T47D (cell line): ENCODE results near the gene NLGN4Y.

Experiments used
- DNase-seq, 2 experiments: peaks; one replicate each; pipeline versions ENCODE4 v3.0.0 to v3.0.0-alpha.2; 2011 to 2012; ENCODE audit warnings: low read depth in 1 of 2, low spot score in 1 of 2
- JUND ChIP-seq: IDR thresholded peaks from 2 replicates; pipeline ENCODE4 v1.6.1; 2012; ENCODE audit warnings: low read depth
- in situ Hi-C: cut with HindIII; loops from 2 replicates; pipeline ENCODE4 v1.10.0; 2016; ENCODE audit warnings: low sequenced_read_pairs, low pct_unique_long_range_greater_than_20kb

The NLGN4Y gene

GRCh38 chrY:14748329-14748728 is 224.0 kb downstream of the NLGN4Y start:
- no peak for TF ChIP-seq JUND
- DNase-seq, result no peak
- in situ Hi-C loops, result no loop called here

DNA sequence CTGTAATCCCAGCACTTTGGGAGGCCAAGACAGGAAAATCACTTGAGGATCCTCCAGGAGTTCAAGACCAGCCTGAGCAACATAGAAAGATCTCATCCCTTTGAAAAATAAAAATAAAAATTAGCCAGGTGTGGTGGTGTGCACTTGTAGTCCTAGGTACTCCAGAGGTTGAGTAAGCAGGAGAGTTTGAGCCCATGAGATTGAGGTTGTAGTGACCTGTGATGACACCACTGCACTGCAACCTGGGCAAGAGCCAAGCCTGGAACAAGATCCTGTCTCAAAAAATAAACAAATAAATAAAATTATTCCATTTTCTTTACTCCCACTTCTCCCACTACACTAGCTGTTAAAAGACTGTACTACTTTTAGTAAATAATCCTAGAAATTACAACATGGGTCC is 231.2 kb downstream of the NLGN4Y start:
- in situ Hi-C loops, result no loop called here
- TF ChIP-seq JUND, result no peak
- no peak for DNase-seq

- no peak for TF ChIP-seq JUND
- DNase-seq, result no peak
- in situ Hi-C loops, result no loop called here
Observed at GRCh38 chrY:14762903-14763302, 238.6 kb downstream of the NLGN4Y start.

- TF ChIP-seq JUND, result no peak
- in situ Hi-C loops, result no loop called here
Observed at GRCh38 chrY:14763600-14763999, 239.3 kb downstream of the NLGN4Y start.

DNA sequence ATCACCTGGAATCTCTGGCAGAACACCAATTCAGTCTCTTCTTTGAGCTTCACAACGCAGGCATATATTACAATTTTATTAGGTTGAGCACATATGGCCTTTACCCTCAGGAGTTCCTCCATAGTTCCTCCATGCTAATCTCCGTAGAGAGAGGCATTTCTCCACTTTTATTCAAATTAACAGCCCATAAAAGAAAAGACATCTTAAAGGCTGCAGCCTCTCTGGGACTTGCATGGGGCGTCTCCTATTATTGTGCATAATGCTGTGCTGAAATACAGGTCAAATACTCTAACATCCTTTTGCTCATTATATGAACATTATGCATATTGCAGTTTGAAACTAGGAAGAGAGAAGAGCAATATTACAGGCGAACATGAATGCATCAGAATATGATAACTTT is 253.9 kb downstream of the NLGN4Y start:
- no peak for TF ChIP-seq JUND
- no peak for DNase-seq
- in situ Hi-C loops, result no loop called here

More at GRCh38 chrY:14763600-14763999, 239.3 kb downstream of the NLGN4Y start:
- DNase-seq, result no peak

- in situ Hi-C loops, result no loop called here
- TF ChIP-seq JUND, result no peak
- DNase-seq, result no peak
Observed at GRCh38 chrY:14793104-14793503, 268.8 kb downstream of the NLGN4Y start.

GRCh38 chrY:14793674-14794073 is 269.3 kb downstream of the NLGN4Y start:
- no peak for TF ChIP-seq JUND
- no peak for DNase-seq
- in situ Hi-C loops, result no loop called here

DNA sequence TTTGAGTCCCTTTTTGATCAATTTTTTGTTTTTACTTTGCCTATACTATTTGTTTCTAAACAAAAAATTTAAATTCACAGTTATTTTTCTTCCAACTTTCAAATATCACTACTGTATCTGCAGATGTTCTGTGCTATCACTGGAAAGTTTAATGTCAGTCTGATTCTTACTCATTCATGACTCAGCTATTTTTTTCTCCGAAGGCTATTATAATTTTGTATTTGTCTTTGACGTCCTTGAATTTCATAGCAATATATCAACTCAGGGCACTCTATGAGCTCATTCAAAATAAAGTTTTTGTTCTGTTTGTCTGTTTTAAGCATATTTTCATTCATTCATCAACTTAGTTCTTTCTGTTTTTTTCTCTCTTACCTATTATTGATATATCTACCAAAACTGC is 273.7 kb downstream of the NLGN4Y start:
- in situ Hi-C loops, result no loop called here
- no peak for DNase-seq
- no peak for TF ChIP-seq JUND

GRCh38 chrY:14801096-14801495 is 276.8 kb downstream of the NLGN4Y start:
- no peak for TF ChIP-seq JUND
- in situ Hi-C loops, result no loop called here
- DNase-seq, result no peak

DNA sequence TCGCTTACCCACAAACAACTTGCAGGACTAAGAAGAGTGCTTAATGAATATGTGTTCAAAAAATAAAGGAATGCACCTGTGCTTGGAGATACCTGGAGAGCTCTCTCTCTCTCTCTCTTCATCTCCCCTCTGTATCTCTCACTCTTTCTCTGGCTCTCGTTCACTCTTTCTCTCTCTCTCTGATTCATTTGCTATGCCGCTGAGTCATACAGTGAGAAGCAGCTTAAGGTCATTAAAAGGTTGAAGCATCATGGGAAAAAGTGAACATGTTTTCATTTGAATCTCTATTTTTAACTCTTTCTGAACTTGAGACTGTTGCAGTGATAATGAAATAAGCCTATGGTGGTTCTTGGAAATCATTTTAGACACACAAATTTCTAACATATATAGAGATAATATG is 277.8 kb downstream of the NLGN4Y start:
- no peak for DNase-seq
- in situ Hi-C loops, result no loop called here
- TF ChIP-seq JUND, result no peak

GRCh38 chrY:14804041-14804440 is 279.7 kb downstream of the NLGN4Y start:
- in situ Hi-C loops, result no loop called here
- DNase-seq, result no peak
- no peak for TF ChIP-seq JUND

GRCh38 chrY:14818452-14818851 is 294.1 kb downstream of the NLGN4Y start:
- in situ Hi-C loops, result no loop called here
- no peak for DNase-seq
- no peak for TF ChIP-seq JUND

- no peak for DNase-seq
- TF ChIP-seq JUND, result no peak
- in situ Hi-C loops, result no loop called here
Observed at GRCh38 chrY:14822201-14822600, 297.9 kb downstream of the NLGN4Y start.

- in situ Hi-C loops, result no loop called here
- no peak for TF ChIP-seq JUND
- no peak for DNase-seq
Observed at GRCh38 chrY:14822906-14823305, 298.6 kb downstream of the NLGN4Y start.

GRCh38 chrY:14824583-14824982 is 300.3 kb downstream of the NLGN4Y start:
- no peak for TF ChIP-seq JUND
- in situ Hi-C loops, result no loop called here
- DNase-seq, result no peak
